DMS153 treated with DMSO at 0.1 percent for 48 hours (cell line): ENCODE results near the gene GLT6D1.

Experiments
- DNase-seq: peaks from one replicate; lab custom pipeline; 2025; ENCODE audit not compliant: unreplicated experiment; lab: John Stamatoyannopoulos, UW

The GLT6D1 gene

GRCh38 chr9:135587658-135588057 lies 51.7 kb downstream of the GLT6D1 start:
- DNase-seq, result no peak

GRCh38 chr9:135586601-135587109 lies 52.7 kb downstream of the GLT6D1 start:
- no peak for DNase-seq

- no peak for DNase-seq
Measured at GRCh38 chr9:135584934-135585333, 54.4 kb downstream of the GLT6D1 start.

- no peak for DNase-seq
Measured at GRCh38 chr9:135584371-135584770, 55.0 kb downstream of the GLT6D1 start.

- DNase-seq, result no peak
Measured at GRCh38 chr9:135583688-135584011, 55.7 kb downstream of the GLT6D1 start.

- DNase-seq, result no peak
Measured at GRCh38 chr9:135582966-135583687, 56.2 kb downstream of the GLT6D1 start.

- DNase-seq, result no peak
Measured at GRCh38 chr9:135582541-135582940, 56.8 kb downstream of the GLT6D1 start.

- DNase-seq, result no peak
Measured at GRCh38 chr9:135581636-135582426, 57.5 kb downstream of the GLT6D1 start.

GRCh38 chr9:135580664-135581380 lies 58.5 kb downstream of the GLT6D1 start:
- DNase-seq, result no peak

- no peak for DNase-seq
Measured at GRCh38 chr9:135579889-135580660, 59.3 kb downstream of the GLT6D1 start.

- no peak for DNase-seq
Measured at GRCh38 chr9:135579356-135579755, 60.0 kb downstream of the GLT6D1 start.

GRCh38 chr9:135577256-135577655 lies 62.1 kb downstream of the GLT6D1 start:
- no peak for DNase-seq

- DNase-seq, result no peak
Measured at GRCh38 chr9:135575995-135576631, 63.2 kb downstream of the GLT6D1 start.

GRCh38 chr9:135574943-135575342 lies 64.4 kb downstream of the GLT6D1 start:
- no peak for DNase-seq

GRCh38 chr9:135574331-135574730 lies 65.0 kb downstream of the GLT6D1 start:
- no peak for DNase-seq
